Measurements from ENCODE around the gene ODC1.

DNA sequence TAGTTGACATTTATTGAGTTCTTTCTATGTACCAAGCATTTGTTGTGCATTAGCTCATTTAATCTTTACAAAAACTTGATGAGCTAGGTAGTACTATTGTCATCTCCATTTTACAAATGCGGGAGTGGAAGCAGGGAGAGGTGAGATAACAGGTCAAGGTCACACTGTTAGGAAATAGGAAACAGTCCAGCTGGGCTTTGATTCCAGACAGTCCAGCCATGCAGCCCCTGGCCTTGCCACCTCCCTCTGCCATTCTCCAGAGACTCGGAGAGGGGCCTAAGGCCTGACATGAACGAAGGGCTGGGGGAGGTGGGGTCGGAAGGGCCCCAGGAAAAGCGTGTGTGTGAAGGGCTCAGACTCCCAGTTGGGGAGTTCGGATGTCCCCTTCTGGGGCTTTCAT, 55.6 kb downstream of the ODC1 start:
- TF ChIP-seq, protein P1, sequence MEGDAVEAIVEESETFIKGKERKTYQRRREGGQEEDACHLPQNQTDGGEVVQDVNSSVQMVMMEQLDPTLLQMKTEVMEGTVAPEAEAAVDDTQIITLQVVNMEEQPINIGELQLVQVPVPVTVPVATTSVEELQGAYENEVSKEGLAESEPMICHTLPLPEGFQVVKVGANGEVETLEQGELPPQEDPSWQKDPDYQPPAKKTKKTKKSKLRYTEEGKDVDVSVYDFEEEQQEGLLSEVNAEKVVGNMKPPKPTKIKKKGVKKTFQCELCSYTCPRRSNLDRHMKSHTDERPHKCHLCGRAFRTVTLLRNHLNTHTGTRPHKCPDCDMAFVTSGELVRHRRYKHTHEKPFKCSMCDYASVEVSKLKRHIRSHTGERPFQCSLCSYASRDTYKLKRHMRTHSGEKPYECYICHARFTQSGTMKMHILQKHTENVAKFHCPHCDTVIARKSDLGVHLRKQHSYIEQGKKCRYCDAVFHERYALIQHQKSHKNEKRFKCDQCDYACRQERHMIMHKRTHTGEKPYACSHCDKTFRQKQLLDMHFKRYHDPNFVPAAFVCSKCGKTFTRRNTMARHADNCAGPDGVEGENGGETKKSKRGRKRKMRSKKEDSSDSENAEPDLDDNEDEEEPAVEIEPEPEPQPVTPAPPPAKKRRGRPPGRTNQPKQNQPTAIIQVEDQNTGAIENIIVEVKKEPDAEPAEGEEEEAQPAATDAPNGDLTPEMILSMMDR (IDR thresholded peaks at IDR 0.05 in 8 of 11, conservative IDR thresholded peaks at IDR 0.05 in 3 of 11): no peak
- TF ChIP-seq POLR2A (IDR thresholded peaks at IDR 0.05) (no peak), POLR2AphosphoS5 (IDR thresholded peaks at IDR 0.05) (no peak)

All from spleen (tissue), 7 donors.